GM18951 (cell line): Measurements from ENCODE around the gene P2RY11.

Experiments used
- POLR2A ChIP-seq: IDR thresholded peaks from 4 replicates; pipeline ENCODE4 v1.6.1; 2011; ENCODE audit warnings: mild to moderate bottlenecking; ENCODE audit not compliant: insufficient read length, insufficient read depth; ENCODE audit errors: extremely low read depth
- in situ Hi-C: fragments of 300-500 bp; cut with MboI; formaldehyde crosslinking; loops from one replicate; pipeline ENCODE4 v1.12.0; 2022; ENCODE audit warnings: low sequenced_read_pairs, mixed read lengths, inconsistent platforms; ENCODE audit not compliant: unreplicated experiment

P2RY11 gene

GRCh38 chr19:10133596-10133995 is 22.1 kb downstream of the P2RY11 start:
- TF ChIP-seq POLR2A, result no peak

GRCh38 chr19:10134040-10134439 is 22.5 kb downstream of the P2RY11 start:
- in situ Hi-C loops, result no loop called here
- TF ChIP-seq POLR2A, result no peak

More at GRCh38 chr19:10133596-10133995, 22.1 kb downstream of the P2RY11 start:
- in situ Hi-C loops, result no loop called here

- in situ Hi-C loops, result no loop called here
- TF ChIP-seq POLR2A, result no peak
Observed at GRCh38 chr19:10135551-10136334, 24.2 kb downstream of the P2RY11 start.

- TF ChIP-seq POLR2A, result no peak
- in situ Hi-C loops, result no loop called here
Observed at GRCh38 chr19:10136936-10137335, 25.4 kb downstream of the P2RY11 start.

- TF ChIP-seq POLR2A, result no peak
- in situ Hi-C loops, result no loop called here
Observed at GRCh38 chr19:10137751-10138682, 26.5 kb downstream of the P2RY11 start.

- no peak for TF ChIP-seq POLR2A
- in situ Hi-C loops, result no loop called here
Observed at GRCh38 chr19:10138879-10139795, 27.6 kb downstream of the P2RY11 start.

- TF ChIP-seq POLR2A, result no peak
- in situ Hi-C loops, result no loop called here
Observed at GRCh38 chr19:10139952-10140351, 28.5 kb downstream of the P2RY11 start.

GRCh38 chr19:10141479-10141878 is 30.0 kb downstream of the P2RY11 start:
- TF ChIP-seq POLR2A, result no peak
- in situ Hi-C loops, result no loop called here

- no peak for TF ChIP-seq POLR2A
- in situ Hi-C loops, result no loop called here
Observed at GRCh38 chr19:10141973-10142372, 30.5 kb downstream of the P2RY11 start.

GRCh38 chr19:10142701-10143375 is 31.3 kb downstream of the P2RY11 start:
- in situ Hi-C loops, result no loop called here
- TF ChIP-seq POLR2A, result no peak

GRCh38 chr19:10143681-10144080 is 32.2 kb downstream of the P2RY11 start:
- in situ Hi-C loops, result no loop called here
- no peak for TF ChIP-seq POLR2A

GRCh38 chr19:10144361-10144760 is 32.9 kb downstream of the P2RY11 start:
- TF ChIP-seq POLR2A, result no peak
- in situ Hi-C loops, result no loop called here
